Measurements from ENCODE around the gene ATG16L2. TPM values are rescaled to one million over a fixed set of nuclear protein-coding genes. Genes with fewer than 3 reads are reported as not detected.
A peak's percentile ranks its signal among the peaks of the same experiment; 100 is the strongest.

ATG16L2 gene
- polyA plus RNA-seq, 1 experiment: 10.1 TPM

DNA sequence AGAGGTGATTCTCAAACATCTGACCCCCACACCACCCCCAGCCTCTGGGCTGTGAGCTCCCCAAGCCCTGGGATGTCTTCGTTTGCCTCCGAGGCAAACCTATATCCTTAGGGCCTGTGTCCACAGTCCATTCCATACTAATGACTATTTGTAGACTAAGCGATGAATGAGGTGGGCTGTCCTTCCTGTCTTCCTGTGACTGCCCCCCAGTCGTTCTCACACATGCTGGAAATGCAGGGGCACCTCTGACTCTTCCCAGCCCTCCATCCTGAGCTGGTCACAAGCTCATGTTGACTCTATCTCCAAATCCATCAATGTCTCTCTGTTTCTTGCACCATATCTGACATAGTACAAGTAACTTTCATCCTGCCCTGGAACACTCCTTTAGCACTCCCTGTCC is 4.8 kb downstream of the ATG16L2 start:
- H3K36me3 ChIP-seq (ENCODE audit: control insufficient read depth, insufficient read depth, low read length): peaks cover 12% of the 10 kb centered on the region
- ChIA-PET POLR2A (interaction anchor here (0.7 kb wide), 1 partner anchor 24 kb away, joined by 5 read pairs; no protein-coding TSS in a partner anchor), CTCF (interaction anchor here (1.0 to 1.3 kb wide), 5 partner anchors 10 to 366 kb away, joined by 3 to 5 read pairs (median 4); no protein-coding TSS in a partner anchor)
- no peaks in the 10 kb centered on the region for H3K27me3 ChIP-seq (ENCODE audit: control insufficient read depth, insufficient read depth, low read length)
- TF ChIP-seq, protein P1, sequence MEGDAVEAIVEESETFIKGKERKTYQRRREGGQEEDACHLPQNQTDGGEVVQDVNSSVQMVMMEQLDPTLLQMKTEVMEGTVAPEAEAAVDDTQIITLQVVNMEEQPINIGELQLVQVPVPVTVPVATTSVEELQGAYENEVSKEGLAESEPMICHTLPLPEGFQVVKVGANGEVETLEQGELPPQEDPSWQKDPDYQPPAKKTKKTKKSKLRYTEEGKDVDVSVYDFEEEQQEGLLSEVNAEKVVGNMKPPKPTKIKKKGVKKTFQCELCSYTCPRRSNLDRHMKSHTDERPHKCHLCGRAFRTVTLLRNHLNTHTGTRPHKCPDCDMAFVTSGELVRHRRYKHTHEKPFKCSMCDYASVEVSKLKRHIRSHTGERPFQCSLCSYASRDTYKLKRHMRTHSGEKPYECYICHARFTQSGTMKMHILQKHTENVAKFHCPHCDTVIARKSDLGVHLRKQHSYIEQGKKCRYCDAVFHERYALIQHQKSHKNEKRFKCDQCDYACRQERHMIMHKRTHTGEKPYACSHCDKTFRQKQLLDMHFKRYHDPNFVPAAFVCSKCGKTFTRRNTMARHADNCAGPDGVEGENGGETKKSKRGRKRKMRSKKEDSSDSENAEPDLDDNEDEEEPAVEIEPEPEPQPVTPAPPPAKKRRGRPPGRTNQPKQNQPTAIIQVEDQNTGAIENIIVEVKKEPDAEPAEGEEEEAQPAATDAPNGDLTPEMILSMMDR (IDR thresholded peaks at IDR 0.05; ENCODE audit: insufficient read depth, low read depth, low read length): no peak
- DNase-seq (ENCODE audit: low read depth): no peak
- no peak overlapping the region for H3K4me3 ChIP-seq (ENCODE audit: low read depth, low read length)

DNA sequence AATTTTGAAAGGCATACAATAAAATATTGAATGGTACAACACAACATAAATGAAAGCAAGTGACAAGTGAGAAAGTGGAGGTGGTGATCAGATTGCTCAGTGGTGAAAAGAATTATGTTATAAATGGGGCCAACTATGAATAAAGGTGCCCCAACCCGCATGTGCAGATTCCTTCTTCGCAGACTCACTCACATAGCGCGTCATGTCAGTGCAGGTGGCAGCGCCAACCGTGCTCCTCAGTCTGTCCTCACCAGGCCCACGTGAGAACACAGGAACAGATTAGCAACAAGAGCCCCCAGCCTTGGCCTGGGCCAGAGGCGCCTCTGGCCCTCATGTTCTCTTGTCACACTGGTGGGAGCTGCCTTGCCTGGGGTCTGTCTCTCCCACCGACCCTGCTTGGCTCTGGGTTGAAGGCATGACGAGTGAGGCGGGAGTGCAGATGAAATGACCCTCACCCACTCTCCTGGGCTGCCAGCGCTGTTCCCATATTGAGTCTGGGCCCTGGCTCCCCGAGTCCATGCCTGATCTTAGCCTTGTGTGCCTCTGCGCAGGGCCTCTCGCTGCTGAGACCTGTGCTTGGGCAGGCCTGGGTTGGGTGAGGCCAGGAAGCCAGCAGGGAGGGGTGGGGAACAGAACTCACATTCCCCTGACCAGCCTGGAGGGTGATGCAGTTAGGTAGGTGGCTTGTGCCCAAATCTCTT is 6.4 kb downstream of the ATG16L2 start:
- CTCF ChIA-PET: interaction anchor here (2.7 kb wide), 1 partner anchor 365 kb away, joined by 7 read pairs; no protein-coding TSS in a partner anchor
- no peak for DNase-seq (ENCODE audit: low read depth)
- POLR2A ChIA-PET: no interaction called here
- Histone ChIP-seq H3K4me3 (ENCODE audit: low read depth, low read length) (no peak overlapping the region), H3K36me3 (ENCODE audit: control insufficient read depth, insufficient read depth, low read length) (peaks cover 12% of the 10 kb centered on the region), H3K27me3 (ENCODE audit: control insufficient read depth, insufficient read depth, low read length) (no peaks in the 10 kb centered on the region)
- TF ChIP-seq, protein P1 (IDR thresholded peaks at IDR 0.05; ENCODE audit: insufficient read depth, low read depth, low read length): no peak

DNA sequence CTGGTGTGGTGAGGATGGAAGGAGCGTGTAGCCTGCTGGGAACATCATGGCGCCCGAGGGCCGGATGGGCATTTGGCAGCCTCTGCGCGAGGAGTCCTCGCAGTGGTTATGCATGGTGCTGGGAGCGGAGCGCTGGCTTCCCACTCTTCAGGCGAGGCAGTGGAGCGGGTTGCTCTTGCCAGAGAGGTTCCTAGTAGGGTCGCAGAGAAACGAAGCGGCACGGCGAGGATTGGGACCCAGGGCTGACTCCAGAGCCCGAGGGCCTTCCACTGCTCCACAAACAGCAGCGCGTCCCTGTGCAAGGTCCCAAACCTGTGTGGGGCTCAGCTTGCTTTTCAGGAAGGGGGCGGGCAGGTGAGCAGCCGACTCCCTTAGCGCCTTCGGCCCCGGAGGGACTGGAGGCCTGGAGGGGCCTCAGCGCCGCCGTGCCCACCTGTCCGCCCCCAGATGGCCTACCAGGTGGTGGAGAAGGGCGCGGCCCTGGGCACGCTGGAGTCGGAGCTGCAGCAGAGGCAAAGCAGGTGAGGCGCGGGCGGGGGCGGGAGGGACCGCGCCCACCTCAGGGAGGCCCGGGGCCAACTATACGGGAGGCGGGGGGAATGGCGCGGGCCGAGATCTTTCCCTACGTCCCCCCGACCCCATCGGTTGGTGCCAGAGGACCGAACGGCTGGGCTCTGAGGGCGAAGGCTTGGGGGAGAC is 7.2 kb downstream of the ATG16L2 start:
- Histone ChIP-seq H3K4me3 (ENCODE audit: low read depth, low read length) (peak overlapping the region; percentile 54), H3K27me3 (ENCODE audit: control insufficient read depth, insufficient read depth, low read length) (no peaks in the 10 kb centered on the region), H3K36me3 (ENCODE audit: control insufficient read depth, insufficient read depth, low read length) (peaks cover 12% of the 10 kb centered on the region)
- CTCF ChIA-PET: interaction anchor here (2.7 kb wide), 1 partner anchor 364 kb away, joined by 7 read pairs; no protein-coding TSS in a partner anchor
- TF ChIP-seq, protein P1 (IDR thresholded peaks at IDR 0.05; ENCODE audit: insufficient read depth, low read depth, low read length): no peak
- POLR2A ChIA-PET: no interaction called here
- DNase-seq (ENCODE audit: low read depth): no peak

DNA sequence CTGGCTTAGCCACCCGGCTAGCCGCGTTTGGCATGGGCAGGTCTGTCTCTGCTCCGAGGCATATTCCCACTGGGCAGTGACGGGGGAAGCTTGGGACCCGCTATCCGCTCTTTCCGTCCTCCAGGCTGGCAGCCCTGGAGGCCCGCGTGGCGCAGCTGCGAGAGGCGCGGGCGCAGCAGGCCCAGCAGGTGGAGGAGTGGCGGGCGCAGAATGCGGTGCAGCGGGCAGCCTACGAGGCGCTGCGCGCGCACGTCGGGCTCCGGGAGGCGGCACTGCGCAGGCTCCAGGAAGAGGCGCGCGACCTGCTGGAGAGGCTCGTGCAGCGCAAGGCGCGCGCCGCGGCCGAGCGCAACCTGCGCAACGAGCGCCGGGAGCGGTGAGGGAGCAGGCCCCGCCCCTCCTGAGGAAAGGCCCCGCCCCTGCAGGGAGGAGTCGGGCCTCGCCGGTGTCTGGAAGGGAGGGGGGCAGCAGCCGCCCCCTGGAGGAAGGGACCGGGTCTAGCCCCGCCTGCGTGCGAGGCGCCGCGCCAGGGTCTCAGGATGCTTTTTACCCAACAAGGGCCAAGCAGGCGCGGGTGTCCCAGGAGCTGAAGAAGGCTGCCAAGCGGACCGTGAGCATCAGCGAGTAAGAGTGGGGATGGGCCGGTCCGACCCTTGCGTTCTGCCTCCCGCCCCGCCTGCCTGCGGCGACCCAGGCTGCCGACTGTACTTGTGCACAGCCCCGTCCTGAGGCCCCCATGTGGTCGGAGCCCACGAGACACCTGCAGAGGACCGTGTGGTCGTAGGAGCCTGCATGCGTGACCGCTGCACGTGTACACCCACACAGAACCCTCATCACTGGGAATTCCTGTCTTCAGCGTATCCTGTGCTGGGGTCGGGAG is 7.9 kb downstream of the ATG16L2 start:
- ChIA-PET CTCF (interaction anchor here (1.1 to 2.7 kb wide), 4 partner anchors 9 to 364 kb away, joined by 3 to 7 read pairs (median 6); no protein-coding TSS in a partner anchor), POLR2A (no interaction called here)
- peak overlapping the region; percentile 54 for H3K4me3 ChIP-seq (ENCODE audit: low read depth, low read length)
- TF ChIP-seq, protein P1 (IDR thresholded peaks at IDR 0.05; ENCODE audit: insufficient read depth, low read depth, low read length): peak; percentile 16
- no peak for DNase-seq (ENCODE audit: low read depth)
- peaks cover 12% of the 10 kb centered on the region for H3K36me3 ChIP-seq (ENCODE audit: control insufficient read depth, insufficient read depth, low read length)
- H3K27me3 ChIP-seq (ENCODE audit: control insufficient read depth, insufficient read depth, low read length): no peaks in the 10 kb centered on the region
